Tibial nerve (tissue), 4 donors: ENCODE results near the gene TLDC2.

Experiments used
- EP300 ChIP-seq, 2 donors: sonication (generic); formaldehyde crosslinking; IDR thresholded peaks; one replicate each; pipeline ENCODE4 v1.6.1; 2017; ENCODE audit warnings: antibody characterized with exemption in 2 of 2, mild to moderate bottlenecking in 1 of 2
- TF ChIP-seq, protein P1 (sequence below), 5 experiments: fragments of 200-600 bp in 3 of 5; fragments of 450-650 bp in 2 of 5; sonication (generic) in 3 of 5; IDR thresholded peaks; one replicate each; pipeline ENCODE4 v1.5.1; 2016 to 2019; ENCODE audit warnings: antibody characterized with exemption in 5 of 5, mild to moderate bottlenecking in 3 of 5, moderate library complexity in 2 of 5

DNA sequence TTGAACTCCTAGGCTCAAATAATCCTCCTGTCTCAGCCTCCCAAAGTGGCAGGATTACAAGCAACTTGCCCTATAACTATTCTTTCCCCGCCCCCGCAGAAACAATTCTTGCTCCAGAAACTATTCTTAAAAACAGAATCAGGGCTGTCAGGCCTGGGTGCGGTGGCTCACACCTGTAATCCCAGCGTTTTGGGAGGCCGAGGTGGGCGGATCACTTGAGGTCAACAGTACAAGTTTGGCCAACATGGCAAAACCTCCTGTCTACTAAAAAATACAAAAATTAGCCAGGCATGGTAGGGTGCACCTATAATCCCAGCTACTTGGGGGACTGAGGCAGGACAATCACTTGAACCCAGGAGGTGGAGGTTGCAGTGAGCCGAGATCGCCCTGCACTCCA, 44.4 kb downstream of the TLDC2 start:
- TF ChIP-seq, protein P1, sequence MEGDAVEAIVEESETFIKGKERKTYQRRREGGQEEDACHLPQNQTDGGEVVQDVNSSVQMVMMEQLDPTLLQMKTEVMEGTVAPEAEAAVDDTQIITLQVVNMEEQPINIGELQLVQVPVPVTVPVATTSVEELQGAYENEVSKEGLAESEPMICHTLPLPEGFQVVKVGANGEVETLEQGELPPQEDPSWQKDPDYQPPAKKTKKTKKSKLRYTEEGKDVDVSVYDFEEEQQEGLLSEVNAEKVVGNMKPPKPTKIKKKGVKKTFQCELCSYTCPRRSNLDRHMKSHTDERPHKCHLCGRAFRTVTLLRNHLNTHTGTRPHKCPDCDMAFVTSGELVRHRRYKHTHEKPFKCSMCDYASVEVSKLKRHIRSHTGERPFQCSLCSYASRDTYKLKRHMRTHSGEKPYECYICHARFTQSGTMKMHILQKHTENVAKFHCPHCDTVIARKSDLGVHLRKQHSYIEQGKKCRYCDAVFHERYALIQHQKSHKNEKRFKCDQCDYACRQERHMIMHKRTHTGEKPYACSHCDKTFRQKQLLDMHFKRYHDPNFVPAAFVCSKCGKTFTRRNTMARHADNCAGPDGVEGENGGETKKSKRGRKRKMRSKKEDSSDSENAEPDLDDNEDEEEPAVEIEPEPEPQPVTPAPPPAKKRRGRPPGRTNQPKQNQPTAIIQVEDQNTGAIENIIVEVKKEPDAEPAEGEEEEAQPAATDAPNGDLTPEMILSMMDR (IDR thresholded peaks at IDR 0.05) = no peak
- TF ChIP-seq EP300 (IDR thresholded peaks at IDR 0.05) = no peak
